Mucosa of stomach (tissue), 1 donor: ENCODE measurements around the gene XYLB.
"Not testable (repeated sequence)": the region's sequence is repeated elsewhere in the genome, so short reads cannot be mapped to it uniquely, and the experiment has no call there.

Source experiments
- H3K27me3 ChIP-seq: one replicate; pipeline ENCODE4 v1.7.0; 2013; ENCODE audit warnings: mild to moderate bottlenecking, low read length; ENCODE audit not compliant: control insufficient read depth, insufficient read depth
- H3K36me3 ChIP-seq: one replicate; pipeline ENCODE4 v1.7.0; 2013; ENCODE audit warnings: low read length; ENCODE audit not compliant: control insufficient read depth, insufficient read depth
- H3K4me1 ChIP-seq: one replicate; pipeline ENCODE4 v1.7.0; 2013; ENCODE audit warnings: mild to moderate bottlenecking, low read length; ENCODE audit not compliant: control insufficient read depth, insufficient read depth
- H3K4me3 ChIP-seq: one replicate; pipeline ENCODE4 v1.7.0; 2013; ENCODE audit warnings: low read length
- H3K9ac ChIP-seq: one replicate; pipeline ENCODE4 v1.7.0; 2013; ENCODE audit warnings: mild to moderate bottlenecking, low read length, moderate library complexity
- H3K9me3 ChIP-seq: one replicate; pipeline ENCODE4 v1.7.0; 2013; ENCODE audit warnings: mild to moderate bottlenecking, low read length, moderate library complexity; ENCODE audit not compliant: control insufficient read depth
- donor health status: Pancreatic carcinoma.

The XYLB gene

DNA sequence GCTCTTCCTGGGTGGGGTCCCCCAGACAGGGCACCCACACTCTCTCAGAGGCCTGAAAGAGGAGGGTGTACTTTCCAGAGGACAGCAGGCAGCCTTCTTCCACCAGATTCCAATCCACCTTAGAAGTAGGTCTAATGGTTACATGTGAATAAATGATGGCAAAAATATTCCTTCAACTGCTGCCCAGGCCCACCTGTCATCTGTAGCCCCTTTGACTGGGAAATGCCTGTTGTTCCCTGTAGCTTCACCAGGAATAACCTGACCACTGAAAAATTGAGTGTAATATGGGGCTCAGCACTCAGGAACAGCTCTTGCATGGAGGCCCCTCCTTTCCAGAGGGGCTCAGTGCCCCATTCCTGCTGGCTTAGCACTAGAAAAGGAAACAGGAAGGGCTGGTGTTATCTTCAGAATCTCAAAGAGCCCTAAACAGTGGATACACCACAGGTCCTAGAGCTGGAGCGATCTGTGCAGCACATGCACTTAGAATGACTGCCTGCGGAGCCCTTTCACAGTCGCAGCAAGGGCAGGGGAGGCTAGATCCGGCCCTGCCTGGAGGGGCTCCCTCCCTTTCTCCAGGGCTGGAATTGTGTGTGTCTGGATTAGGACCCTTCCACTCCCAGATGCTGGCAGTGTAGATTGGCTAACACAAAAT is 32.3 kb upstream of the XYLB start:
- Histone ChIP-seq H3K9ac (no peak overlapping the region), H3K36me3 (no peaks in the 10 kb centered on the region), H3K27me3 (peaks cover 4% of the 10 kb centered on the region), H3K9me3 (no peaks in the 10 kb centered on the region), H3K4me3 (no peak overlapping the region), H3K4me1 (peaks cover 9% of the 10 kb centered on the region)

DNA sequence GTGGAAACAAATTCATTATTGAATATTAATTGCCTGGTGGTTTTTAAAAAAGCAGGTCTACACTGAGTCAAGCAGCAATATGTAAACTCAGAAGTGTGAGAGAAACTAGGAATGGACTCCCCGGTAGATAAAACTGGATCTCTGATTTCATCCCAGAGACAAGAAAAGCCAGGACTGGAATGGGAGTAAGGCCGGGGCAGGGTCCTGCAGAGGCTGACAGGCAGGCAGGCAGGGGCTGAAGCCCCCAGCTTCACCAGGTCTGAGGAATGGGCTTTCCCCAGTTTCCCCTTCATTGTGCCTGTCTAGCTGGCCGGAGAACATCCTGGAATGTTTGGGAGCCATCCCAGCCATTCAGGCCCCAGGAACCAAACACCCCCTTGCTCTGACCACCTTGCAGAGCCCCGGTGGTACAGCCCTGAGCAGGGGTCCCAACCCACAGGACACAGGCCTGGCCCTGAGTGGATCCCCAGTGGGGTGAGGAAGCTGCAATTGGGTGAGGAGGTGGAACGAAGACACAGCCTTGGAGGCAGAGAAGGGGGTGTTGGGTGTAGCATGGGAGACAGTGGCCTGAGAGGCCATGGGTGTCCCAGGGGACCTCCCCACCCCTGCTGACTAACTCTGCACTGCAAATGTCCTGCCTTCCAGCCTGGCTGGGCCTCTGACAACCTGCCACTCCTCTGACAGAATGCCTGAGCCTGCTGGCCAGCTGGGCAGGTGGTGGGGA is 31.7 kb upstream of the XYLB start:
- Histone ChIP-seq H3K36me3 (no peaks in the 10 kb centered on the region), H3K9ac (no peak overlapping the region)

DNA sequence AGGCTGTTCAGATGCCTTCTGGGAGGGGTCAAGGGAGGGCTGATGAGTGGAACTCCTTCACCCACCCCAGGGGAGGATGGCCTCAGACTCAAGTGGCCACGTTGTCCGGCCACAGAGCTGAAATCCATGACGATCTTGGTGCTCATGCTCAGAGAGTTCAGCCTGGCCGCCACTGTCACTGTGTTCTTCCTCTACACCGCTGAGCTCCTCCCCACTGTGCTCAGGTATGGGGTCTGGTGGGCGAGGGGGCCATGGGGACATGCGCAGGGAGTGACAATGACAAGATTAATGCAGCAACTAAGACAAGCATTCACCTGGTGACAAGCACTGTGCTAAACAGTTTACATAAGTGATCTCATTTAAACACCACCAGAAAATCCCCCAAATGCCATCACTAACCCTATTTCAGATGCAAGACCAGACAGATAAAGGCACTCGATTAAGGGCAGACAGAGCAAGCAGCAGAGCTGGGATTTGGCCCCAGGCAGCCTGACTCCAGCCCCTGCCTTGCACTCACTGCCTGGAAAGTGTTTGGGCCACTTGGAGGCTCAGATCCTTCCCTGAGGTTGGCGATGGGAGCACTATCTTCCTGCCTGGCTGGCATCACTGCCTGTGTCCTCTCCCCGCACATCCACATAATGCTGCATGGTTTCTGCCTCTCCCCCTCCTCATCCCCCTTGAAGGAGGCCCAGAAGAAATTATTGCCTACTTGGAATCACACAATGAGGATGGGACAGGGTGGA is 30.9 kb upstream of the XYLB start:
- no peak overlapping the region for H3K9ac ChIP-seq
- H3K27me3 ChIP-seq, result peaks cover 4% of the 10 kb centered on the region
- H3K9me3 ChIP-seq, result no peaks in the 10 kb centered on the region
- H3K4me3 ChIP-seq, result no peak overlapping the region
- no peaks in the 10 kb centered on the region for H3K36me3 ChIP-seq
- H3K4me1 ChIP-seq, result peaks cover 9% of the 10 kb centered on the region

More for the DNA sequence above, 31.7 kb upstream of the XYLB start:
- Histone ChIP-seq H3K4me1 (peaks cover 9% of the 10 kb centered on the region), H3K4me3 (no peak overlapping the region), H3K27me3 (peaks cover 4% of the 10 kb centered on the region), H3K9me3 (no peaks in the 10 kb centered on the region)

DNA sequence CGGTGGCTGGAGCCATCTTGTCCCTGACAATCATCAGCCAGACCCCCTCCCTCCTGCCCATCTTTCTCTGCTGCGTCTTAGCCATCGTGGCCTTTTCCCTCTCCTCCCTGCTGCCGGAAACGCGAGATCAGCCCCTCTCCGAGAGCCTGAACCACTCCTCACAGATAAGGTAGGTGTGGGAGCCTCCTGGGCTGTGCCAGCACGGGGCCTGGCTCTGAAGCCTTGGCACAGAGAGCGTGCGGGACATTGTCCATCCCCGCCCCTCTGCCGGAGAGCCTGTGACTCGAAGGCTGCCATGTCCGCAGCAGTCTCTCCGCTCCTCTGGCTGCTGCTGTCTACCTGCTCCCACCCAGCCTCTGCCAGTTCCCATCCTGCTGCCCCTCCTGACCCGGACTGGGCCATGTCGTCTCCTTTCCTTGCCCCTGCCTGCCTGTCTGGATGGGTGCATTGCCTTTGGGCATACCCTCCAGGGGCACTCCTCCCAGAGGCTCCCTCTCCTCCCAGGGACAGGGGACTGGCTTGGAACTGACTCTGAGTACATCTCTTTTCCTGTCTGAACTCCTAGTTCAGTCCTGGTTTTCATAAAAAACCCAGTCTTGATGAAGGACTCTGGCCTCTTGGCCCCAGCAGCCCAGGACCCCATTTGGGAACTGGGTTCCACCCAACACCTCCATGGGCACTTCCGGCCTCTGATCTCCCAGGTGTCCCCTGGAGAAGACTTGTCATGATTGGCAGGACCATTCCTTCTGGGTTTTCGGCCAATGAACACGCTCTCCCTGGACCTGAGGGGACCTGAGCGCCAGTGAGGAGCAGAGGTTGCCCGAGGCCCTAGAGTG is 30.0 kb upstream of the XYLB start:
- Histone ChIP-seq H3K4me1 (peaks cover 9% of the 10 kb centered on the region), H3K9ac (no peak overlapping the region), H3K4me3 (no peak overlapping the region), H3K9me3 (no peaks in the 10 kb centered on the region), H3K27me3 (peaks cover 4% of the 10 kb centered on the region), H3K36me3 (no peaks in the 10 kb centered on the region)

- Histone ChIP-seq H3K4me1 (peaks cover 9% of the 10 kb centered on the region), H3K36me3 (no peaks in the 10 kb centered on the region), H3K9me3 (no peaks in the 10 kb centered on the region), H3K9ac (no peak overlapping the region), H3K27me3 (peaks cover 4% of the 10 kb centered on the region), H3K4me3 (no peak overlapping the region)
These were observed 29.3 kb upstream of the XYLB start for GRCh38 chr3:38317192-38317759.

DNA sequence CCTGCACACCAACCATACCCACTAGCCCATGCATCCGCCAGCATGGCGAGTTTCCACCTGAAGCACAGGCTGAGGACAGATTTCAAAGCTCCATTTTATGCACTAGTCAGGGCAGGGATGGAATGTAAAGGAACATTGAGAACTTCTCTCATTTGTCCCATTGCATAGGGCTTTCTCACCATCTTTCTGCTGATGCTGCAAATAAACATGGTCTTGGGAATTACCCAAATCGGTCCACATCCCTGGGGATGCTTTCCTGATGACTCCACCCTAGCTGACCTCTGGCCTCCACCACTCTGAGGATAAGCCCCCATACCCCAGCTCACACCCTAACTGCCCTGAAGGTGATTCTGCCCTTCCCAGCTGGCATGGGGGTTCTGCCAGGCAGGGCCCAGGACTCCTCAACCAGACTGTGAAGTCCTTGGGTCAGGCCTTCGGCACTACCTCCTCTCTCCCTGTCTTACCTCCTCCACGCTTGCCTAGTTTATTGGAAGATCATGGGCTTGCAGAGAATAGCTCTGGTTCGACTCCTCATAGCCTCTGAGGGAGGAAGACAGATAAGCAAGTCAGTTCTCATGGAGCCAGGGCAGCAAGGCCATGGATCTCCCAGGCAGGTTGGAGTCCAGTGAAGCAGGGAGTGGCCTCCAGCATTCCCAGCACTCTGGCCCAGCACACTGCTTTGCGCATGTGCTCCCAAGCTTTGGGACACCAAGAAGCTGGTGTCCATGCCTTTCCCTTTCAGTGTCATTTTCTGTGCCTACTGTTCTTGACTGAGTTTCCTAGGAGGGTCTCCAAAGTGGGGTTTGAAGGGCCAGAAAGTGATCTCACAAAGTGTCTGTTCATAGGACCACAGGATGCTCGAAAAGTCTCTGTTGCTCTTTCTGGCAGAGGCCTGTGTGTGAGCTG is 27.6 kb upstream of the XYLB start:
- H3K9me3 ChIP-seq, result no peaks in the 10 kb centered on the region
- H3K4me1 ChIP-seq, result peaks cover 9% of the 10 kb centered on the region
- no peak overlapping the region for H3K4me3 ChIP-seq
- peaks cover 4% of the 10 kb centered on the region for H3K27me3 ChIP-seq
- H3K9ac ChIP-seq, result no peak overlapping the region
- no peaks in the 10 kb centered on the region for H3K36me3 ChIP-seq

DNA sequence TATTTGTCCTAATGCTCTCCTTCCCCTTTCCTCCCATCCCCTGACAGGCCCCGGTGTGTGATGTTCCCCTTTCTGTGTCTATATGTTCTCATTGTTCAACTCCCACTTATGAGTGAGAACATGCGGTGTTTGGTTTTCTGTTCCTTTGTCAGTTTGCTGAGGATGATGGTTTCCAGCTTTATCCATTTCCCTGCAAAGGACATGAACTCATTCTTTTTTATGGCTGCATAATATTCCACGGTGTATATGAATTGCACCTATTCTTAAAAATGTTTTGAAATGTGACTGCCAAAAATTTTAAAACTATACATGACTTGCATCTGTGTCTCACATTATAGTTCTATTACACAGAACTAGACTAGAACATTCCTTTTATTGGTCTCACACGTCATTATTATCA is 25.9 kb upstream of the XYLB start:
- H3K27me3 ChIP-seq, H3K9ac ChIP-seq, H3K9me3 ChIP-seq, H3K36me3 ChIP-seq, H3K4me1 ChIP-seq, H3K4me3 ChIP-seq: not testable (repeated sequence)

- no peaks in the 10 kb centered on the region for H3K36me3 ChIP-seq
- H3K27me3 ChIP-seq, result no peaks in the 10 kb centered on the region
- no peak overlapping the region for H3K4me3 ChIP-seq
- H3K4me1 ChIP-seq, result no peaks in the 10 kb centered on the region
- no peaks in the 10 kb centered on the region for H3K9me3 ChIP-seq
- H3K9ac ChIP-seq, result no peak overlapping the region
These were observed 23.5 kb upstream of the XYLB start for GRCh38 chr3:38323060-38323459.

DNA sequence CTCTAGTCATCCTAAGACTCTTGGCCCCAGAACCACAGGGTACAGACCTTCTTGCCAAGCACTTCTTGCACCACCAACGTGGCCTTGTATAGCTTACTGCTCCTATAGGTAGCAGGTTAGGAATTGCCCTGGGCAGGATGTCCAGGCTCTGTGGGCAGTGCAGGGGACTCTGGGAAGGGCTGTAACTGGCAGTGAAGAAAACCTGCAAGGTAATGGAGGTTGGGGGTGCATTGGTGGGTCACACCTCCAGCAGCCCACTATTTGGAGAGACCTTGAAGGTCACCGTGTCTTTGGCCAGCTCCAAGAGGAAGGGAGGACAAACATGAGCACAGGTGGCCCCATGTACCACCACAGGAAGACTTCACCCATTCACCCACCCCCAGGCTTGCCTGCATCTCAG is 21.3 kb upstream of the XYLB start:
- no peaks in the 10 kb centered on the region for H3K27me3 ChIP-seq
- no peaks in the 10 kb centered on the region for H3K36me3 ChIP-seq
- H3K9ac ChIP-seq, result no peak overlapping the region
- no peaks in the 10 kb centered on the region for H3K4me1 ChIP-seq
- H3K9me3 ChIP-seq, result no peaks in the 10 kb centered on the region
- H3K4me3 ChIP-seq, result no peak overlapping the region

DNA sequence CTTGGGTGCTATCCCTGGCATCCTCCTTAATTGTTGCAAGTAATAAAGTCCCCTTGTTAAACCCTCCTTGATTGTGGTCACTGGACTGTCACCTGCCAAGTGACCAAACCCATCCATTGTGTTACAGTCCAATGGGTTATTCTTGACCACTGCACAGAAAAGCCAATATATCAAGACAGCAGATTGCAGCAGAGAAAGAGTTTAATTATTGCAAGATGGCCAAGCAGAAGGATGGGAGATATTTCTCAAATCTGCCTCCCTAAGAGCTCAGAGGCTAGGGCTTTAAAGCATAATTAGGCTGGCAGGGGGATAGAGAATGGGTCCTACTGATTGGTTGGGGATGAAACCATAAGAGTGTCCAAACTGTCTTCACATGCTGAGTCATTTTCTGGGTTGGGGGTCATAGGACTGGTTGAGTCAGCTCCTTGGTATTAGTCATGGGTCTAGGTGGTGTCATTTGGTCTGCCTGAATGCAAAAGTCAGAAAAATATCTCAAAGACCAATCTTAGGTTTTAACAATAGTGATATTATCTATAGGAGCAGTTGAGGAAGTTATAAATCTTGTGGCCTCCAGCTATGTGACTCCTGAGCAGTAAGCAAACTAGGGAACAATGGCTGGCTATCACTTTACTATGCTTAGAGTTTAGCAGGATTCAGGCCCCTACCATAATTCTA is 19.1 kb upstream of the XYLB start:
- H3K4me3 ChIP-seq, result no peak overlapping the region
- no peaks in the 10 kb centered on the region for H3K36me3 ChIP-seq
- H3K9me3 ChIP-seq, result no peaks in the 10 kb centered on the region
- no peaks in the 10 kb centered on the region for H3K4me1 ChIP-seq
- no peaks in the 10 kb centered on the region for H3K27me3 ChIP-seq
- no peak overlapping the region for H3K9ac ChIP-seq
